SK-N-MC (cell line): ENCODE data around the gene GABRG3.

Experiments
- EZH2 ChIP-seq: fragments of 200-600 bp; sonication (generic); IDR thresholded peaks from one replicate; pipeline ENCODE4 v1.6.1; 2017; ENCODE audit warnings: antibody characterized with exemption
- POLR2AphosphoS5 ChIP-seq: IDR thresholded peaks from 2 replicates; pipeline ENCODE4 v1.6.1; 2012; ENCODE audit warnings: mild to moderate bottlenecking, low read depth, low read length, borderline replicate concordance

- TF ChIP-seq EZH2: no peak
- no peak for TF ChIP-seq POLR2AphosphoS5
Observed at GRCh38 chr15:27479296-27480140, 508.5 kb downstream of the GABRG3 start.
